DMS79 treated with DMSO at 0.1 percent for 48 hours (cell line): Measurements from ENCODE around the gene CD151.

Experiments used
- DNase-seq: peaks from one replicate; lab custom pipeline; 2025; lab: John Stamatoyannopoulos, UW

Gene CD151

DNA sequence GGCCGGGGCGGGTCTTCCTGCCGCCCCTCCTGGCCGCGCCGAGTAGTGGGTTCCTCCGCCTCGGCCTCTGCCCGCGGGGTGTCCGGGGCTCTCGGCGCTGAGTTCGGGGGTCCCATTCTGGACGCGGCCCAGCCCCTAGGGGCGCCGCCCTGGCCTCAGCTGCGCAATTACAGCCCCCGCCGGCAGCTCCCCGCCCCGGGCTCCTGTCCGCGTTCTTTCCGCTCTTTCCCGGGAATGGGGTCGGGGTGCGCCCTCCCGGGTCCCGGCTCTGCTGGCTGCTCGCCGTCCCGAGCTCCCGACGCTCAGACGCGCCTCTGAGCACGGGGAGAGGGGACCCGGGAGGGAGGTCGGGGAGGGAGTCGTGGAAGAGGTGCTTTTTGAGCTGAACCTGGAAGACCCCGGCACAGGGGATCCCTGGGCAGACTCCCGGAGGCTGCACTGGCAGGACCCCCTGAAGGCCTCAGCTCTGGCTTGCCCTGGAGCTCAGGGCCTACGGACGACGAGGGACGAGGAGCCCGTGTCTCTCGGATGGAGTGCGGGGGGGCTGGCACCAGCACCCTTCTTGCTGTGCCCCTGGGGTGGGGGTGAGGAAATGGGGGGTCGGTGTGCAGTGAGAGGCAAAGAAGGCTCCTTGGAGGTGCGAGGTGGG is 10.5 kb downstream of the CD151 start:
- no peak for DNase-seq

DNA sequence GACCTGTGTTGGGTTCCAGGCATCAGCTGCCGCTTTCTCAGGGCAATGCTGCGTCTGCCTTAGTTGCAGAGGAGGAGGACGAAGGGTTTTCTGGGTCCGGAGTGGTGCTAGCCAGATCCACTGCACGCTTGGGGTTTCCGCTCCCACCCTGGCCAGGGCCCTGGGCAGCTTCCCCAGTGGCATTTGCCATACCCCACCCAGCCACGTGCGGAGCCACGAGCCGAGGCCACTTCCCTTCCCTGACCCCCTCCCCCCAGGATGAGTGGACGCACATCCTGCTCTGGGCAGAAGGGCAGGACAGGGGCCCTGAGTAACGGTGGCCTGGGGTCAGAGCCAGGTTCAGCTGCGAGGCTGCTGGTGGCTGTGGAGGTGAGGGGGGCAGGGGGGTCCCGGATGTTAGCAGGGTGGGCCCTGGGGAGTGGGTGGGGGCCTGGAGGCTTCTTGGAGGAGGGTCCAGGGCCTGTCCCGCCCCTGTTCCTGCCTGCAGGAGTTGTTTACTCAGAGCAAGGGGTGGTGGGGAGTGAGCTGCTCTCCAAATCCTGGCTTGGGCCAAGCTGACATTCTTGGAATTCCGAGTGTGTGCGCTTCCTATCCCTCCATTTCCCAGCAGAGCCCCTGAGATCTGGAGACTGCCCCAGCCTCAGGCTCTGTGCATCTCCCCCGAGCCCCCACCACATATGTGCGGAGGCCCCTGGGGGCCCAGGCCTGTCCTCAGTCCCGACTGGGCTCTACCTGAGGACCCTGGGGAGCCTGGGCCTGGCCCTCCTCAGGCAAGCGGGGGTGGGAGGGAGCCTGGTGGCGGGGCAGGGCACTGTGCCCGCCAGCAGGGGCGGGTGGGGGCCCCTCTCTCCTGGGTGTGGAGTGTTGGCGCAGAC is 11.3 kb downstream of the CD151 start:
- DNase-seq = no peak

DNA sequence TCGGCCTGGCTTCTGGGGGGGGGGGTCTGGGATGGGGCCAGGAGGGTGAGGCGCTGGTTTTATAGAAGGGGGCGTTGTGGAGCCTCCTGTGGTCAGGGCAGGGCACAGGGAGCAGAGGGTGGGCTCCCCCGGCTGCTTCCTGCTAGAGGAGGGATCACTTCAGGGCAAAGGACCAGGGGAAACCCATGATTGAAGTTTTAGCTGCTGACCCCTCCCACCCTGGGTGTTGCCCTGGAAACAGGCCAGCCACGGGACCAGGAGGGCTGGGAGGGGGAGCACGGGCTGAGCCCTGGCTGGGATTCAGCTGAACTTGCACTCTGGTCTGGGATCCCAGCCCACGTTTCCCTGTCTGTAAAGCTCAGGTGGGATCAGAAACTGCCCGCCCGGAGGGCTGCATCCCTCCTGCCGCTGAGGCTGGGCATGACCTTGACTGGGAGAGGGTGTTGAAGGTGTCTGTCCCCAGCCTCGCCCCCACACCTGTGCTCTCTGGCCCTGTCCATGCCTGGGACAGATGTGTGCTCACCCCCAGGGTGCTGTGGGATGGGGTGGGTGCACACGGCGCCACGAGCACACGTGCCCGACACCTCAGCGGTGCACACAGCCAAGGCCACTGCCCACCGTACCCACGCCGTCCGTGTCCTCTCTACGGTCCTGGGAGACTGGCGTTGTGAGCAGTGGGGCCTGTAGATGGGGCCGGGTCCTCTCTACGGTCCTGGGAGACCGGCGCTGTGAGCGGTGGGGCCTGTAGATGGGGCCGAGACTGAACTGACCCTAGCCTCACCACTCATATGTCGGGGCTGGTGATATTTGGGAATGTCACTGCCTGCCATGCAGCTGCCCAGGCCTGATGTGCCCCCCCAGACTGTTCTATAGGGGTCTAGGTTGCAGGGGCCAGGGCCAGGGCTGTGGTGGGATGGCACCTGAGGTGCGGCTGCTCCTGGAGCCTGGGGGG is 12.2 kb downstream of the CD151 start:
- DNase-seq = no peak

DNA sequence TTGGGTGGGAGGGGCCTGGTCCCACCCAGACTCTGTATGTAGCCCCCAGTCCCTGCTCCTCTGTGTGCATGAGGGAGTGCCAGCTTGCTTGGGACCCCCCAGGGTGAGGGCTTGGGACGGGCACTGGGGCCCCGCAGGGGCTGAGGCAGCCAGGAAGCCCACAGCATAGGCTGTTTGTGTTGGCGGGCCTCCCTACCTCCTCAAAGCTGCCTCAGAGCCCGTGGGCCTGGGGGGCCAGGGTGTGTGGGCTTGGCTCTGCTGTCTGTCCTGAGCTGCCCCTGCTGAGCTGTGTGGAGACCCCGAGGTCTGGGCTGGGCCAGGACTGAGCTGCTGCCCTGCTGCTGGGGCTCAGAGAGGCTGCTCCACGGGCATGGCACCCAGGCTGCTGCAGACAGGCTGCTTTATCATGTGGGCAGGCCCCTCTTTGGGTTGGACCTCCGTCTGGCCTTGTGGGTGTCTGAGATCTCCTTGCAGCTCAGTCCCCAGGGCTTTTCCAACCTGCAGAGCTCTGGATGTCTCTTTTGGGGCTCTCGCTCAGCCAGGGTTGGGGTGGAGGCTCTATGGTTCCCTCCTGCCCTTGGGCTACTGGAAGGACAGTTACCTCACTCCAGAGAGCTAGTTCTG is 13.2 kb downstream of the CD151 start:
- DNase-seq = no peak

- no peak for DNase-seq
Observed at GRCh38 chr11:846496-847098, 13.8 kb downstream of the CD151 start.

- DNase-seq = no peak
Observed at GRCh38 chr11:847876-848275, 15.1 kb downstream of the CD151 start.

- no peak for DNase-seq
Observed at GRCh38 chr11:848380-848931, 15.7 kb downstream of the CD151 start.

- DNase-seq = peak; percentile 20
Observed at GRCh38 chr11:849104-849824, 16.5 kb downstream of the CD151 start.

DNA sequence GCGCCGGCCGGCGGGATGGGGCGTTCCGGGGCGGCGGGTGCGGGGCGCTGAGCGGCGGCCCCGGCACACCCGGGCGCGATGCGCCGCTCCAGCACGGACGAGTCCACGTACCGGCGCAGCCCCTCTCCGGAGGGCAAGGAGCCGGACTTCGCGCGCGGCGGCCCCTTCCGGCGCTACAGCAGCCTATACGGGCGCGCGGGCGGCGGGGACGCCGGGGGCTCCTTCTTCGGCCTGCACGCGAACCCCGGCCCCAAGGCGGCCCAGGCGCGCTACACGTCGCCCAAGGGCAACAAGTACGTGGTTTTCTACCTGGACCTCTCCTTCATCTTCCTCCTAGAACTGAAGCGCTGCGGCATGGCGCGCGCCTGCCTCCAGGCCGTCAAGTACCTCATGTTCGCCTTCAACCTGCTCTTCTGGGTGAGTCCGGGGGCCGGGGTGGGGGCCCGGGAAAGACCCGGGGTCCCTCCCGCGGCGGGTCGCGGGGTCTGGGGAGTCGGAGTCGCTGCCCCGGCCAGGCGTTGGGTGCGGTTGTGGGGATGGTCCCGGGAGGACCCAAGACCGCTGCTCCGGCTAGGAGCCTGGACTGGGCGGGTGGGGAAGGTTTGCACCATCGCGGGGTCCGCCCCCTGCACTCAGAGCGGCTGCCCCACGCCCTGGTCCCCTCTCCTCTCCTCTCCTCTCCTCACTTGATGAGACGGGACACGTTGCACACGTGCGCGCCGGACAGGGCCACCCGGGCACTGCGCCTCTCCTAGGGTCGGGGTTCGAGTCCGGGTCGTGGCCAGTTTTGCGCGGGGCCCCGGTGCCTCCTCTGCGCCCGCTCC is 17.4 kb downstream of the CD151 start:
- DNase-seq = no peak

DNA sequence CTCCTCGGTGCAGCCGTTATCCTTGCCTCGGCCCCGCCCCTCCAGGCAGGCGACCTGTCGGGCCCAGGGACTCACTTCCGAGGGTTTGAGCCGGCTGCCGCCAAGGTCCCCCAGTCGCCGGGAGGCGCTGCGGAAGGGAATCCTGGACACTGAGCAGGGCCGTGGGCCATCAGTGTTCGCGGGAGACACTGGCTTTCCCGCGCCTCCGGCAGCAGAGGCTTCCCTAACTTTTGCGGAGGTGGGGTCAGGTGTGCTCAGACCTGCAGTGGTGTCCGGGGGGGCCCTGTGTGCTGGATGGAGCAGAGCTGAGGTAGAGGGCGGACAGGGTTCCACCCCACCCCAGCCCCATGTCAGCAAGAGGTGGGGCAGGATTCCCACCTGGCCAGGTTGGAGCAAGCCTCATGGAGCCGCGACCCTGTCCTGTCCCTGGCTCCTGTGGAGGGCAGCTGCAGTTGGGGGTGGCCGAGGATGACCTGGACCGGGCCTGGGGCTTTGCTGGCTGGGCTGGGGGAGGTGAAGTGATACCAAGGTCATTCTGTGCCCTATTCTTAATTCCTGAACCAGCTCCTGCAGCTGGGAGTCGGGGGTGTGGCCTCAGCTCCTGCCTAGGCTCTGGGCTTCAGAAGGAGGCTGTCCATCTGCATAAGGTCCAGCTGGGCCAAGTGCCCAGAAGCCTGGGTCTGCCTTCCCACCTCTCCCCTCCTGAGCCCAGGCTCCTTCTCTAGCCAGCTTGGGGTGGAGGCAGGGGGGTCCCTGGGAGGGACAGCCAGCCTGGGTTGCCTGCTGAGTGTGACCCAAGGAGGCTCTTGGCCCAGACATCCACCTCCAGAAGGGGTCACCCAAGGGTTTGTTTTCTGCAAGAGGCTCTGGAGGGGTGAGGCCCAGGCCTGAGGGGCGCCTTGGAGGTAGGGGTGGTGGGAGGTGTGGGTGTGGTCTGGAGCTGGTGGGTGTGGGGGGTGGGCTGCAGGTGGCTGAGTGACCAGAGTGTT is 18.3 kb downstream of the CD151 start:
- DNase-seq = no peak

- no peak for DNase-seq
Observed at GRCh38 chr11:852762-853161, 20.0 kb downstream of the CD151 start.

DNA sequence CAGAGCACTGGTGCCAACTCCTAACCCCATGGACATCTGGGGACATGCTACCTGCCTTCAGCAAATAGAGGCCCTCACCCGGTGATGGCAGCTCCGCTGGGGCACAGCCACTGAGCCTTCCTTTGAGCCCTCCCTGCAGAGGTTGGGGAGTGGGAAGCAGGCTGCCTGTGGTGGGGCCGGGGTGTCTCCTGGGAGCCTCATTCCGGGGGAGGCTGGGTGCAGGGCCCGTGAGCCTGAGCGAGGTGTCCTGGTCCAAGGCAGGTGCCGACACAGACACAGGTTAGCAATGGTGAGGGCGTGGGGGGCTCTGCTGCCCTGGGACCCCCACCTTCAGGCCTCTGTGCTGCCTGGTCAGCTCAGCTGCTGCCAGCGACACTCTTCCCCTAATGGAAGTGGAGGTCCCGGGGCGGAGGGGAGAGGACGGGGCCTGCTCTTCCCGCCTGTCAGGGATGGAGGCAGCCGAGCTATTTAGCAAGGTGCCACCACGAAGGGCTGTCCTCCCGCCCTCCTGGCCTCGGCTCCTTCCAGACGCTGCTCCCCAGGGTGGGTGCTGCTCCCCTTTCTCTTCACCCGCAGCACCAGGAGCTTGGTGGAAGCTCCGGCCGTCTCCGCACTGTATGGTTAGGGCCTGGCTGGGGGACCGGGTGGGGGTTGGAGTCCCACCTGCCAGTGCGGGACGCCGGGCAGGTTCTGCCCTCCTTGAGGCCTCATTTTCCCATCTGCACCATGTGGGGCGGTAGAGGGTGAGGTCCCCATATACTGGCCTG is 21.1 kb downstream of the CD151 start:
- no peak for DNase-seq

DNA sequence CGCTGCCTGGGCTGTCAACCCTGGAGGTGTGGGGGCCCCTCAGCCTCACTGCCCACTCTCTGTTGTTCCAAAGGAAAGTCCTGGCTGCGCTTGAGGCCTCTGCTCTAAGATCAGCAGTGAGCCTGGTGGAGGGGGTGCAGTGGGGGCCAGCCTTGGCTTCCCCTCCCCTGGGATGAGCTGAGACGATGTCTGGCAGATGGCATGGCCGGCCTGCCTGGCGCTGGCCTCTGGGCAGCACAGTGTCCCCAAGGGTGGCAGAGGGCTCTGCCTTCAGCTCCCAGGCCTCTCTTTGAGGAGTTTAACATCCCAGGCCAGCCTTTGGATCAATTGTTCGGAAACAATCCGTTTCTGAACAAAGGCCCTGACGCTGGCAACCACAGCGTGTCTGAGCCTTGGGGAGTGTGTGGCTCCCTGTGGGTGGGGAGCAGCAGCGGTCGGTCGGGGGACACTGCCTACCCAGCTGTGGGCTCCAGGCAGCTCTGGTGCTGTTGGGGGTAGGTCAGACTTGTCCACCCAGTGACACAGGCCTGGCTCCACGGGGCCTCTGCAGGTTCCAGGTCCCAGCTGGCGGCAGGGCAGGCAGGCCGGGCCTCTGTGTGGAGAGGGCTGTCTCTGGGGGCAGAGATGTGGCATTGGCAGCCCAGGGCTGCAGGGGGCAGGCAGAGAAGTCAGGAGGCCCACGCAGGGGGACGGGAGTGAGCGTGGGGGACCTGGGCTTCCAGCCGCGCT is 22.0 kb downstream of the CD151 start:
- no peak for DNase-seq

GRCh38 chr11:855330-855674 is 22.6 kb downstream of the CD151 start:
- DNase-seq = no peak

- DNase-seq = no peak
Observed at GRCh38 chr11:855796-856195, 23.0 kb downstream of the CD151 start.

- DNase-seq = no peak
Observed at GRCh38 chr11:856397-856796, 23.6 kb downstream of the CD151 start.
